IgD-negative memory B cell (primary cell): ENCODE data around the gene METTL13. TPM values are rescaled to one million over a fixed set of nuclear protein-coding genes. Genes with fewer than 3 reads are reported as not detected.

ENCODE experiments used
- H3K27ac Mint-ChIP-seq, 3 donors: one replicate each; pipeline ENCODE4 v1.8.0; 2020 to 2022; ENCODE audit warnings: mild to moderate bottlenecking in 3 of 3, mixed read lengths in 3 of 3, moderate library complexity in 1 of 3
- H3K27me3 Mint-ChIP-seq: one replicate; pipeline ENCODE4 v1.8.0; 2021; ENCODE audit warnings: mixed read lengths
- H3K36me3 Mint-ChIP-seq: one replicate; pipeline ENCODE4 v1.8.0; 2020; ENCODE audit warnings: mild to moderate bottlenecking, mixed read lengths
- H3K4me1 Mint-ChIP-seq, 3 donors: one replicate each; pipeline ENCODE4 v1.8.0; 2020 to 2022; ENCODE audit warnings: mixed read lengths in 3 of 3, mild to moderate bottlenecking in 1 of 3
- H3K4me3 Mint-ChIP-seq, 4 donors: one replicate each; pipeline ENCODE4 v1.8.0; 2020 to 2022; ENCODE audit warnings: mild to moderate bottlenecking in 4 of 4, mixed read lengths in 4 of 4, moderate library complexity in 3 of 4
- H3K9me3 Mint-ChIP-seq, 3 donors: one replicate each; pipeline ENCODE4 v1.8.0; 2020 to 2021; ENCODE audit warnings: mixed read lengths in 3 of 3, mild to moderate bottlenecking in 1 of 3
- polyA plus RNA-seq: library from polyadenylated mRNA; unstranded; fragments of 300-500 nt; fragmentation: Illumina TruSeq; gene quantifications from one replicate; pipeline ENCODE4 v1.2.3, GENCODE V29; 2021

METTL13 gene
- polyA plus RNA-seq, 1 donor from 2014 or later: 33.6 TPM

- no peak overlapping the region for H3K4me3 Mint-ChIP-seq
- H3K4me1 Mint-ChIP-seq: peaks cover 24 to 28% (median 28%) of the 10 kb centered on the region in 3 donors
- no peaks in the 10 kb centered on the region for H3K9me3 Mint-ChIP-seq
- peaks cover 2% of the 10 kb centered on the region for H3K36me3 Mint-ChIP-seq
- H3K27ac Mint-ChIP-seq: no peak overlapping the region
- H3K27me3 Mint-ChIP-seq: no peaks in the 10 kb centered on the region
These were observed 21.6 kb downstream of the METTL13 start for GRCh38 chr1:171803045-171803444.

- peaks cover 24 to 28% (median 28%) of the 10 kb centered on the region in 3 donors for H3K4me1 Mint-ChIP-seq
These were observed 22.1 kb downstream of the METTL13 start for GRCh38 chr1:171803461-171804022.

GRCh38 chr1:171805395-171806115, 24.1 kb downstream of the METTL13 start:
- Mint-ChIP-seq H3K4me1 (peaks cover 24 to 27% (median 26%) of the 10 kb centered on the region in 3 donors), H3K36me3 (peaks cover 4% of the 10 kb centered on the region), H3K4me3 (peak overlapping the region; percentile 18 to 81 (median 54)), H3K9me3 (no peaks in the 10 kb centered on the region), H3K27me3 (no peaks in the 10 kb centered on the region), H3K27ac (peak overlapping the region in 1 of 3 donors; percentile 88)

More at GRCh38 chr1:171803461-171804022, 22.1 kb downstream of the METTL13 start:
- Mint-ChIP-seq H3K36me3 (peaks cover 2% of the 10 kb centered on the region), H3K4me3 (no peak overlapping the region), H3K9me3 (no peaks in the 10 kb centered on the region), H3K27me3 (no peaks in the 10 kb centered on the region), H3K27ac (no peak overlapping the region)

GRCh38 chr1:171807556-171807955, 26.1 kb downstream of the METTL13 start:
- H3K27me3 Mint-ChIP-seq: no peaks in the 10 kb centered on the region
- peaks cover 23 to 27% (median 24%) of the 10 kb centered on the region in 3 donors for H3K4me1 Mint-ChIP-seq
- peak overlapping the region in 1 of 4 donors; percentile 19 for H3K4me3 Mint-ChIP-seq
- no peaks in the 10 kb centered on the region for H3K9me3 Mint-ChIP-seq
- peaks cover 4% of the 10 kb centered on the region for H3K36me3 Mint-ChIP-seq
- H3K27ac Mint-ChIP-seq: no peak overlapping the region

GRCh38 chr1:171809834-171810233, 28.4 kb downstream of the METTL13 start:
- Mint-ChIP-seq H3K27ac (no peak overlapping the region), H3K36me3 (peaks cover 4% of the 10 kb centered on the region), H3K27me3 (no peaks in the 10 kb centered on the region), H3K9me3 (no peaks in the 10 kb centered on the region), H3K4me3 (no peak overlapping the region), H3K4me1 (peaks cover 21 to 23% (median 21%) of the 10 kb centered on the region in 3 donors)

- Mint-ChIP-seq H3K9me3 (no peaks in the 10 kb centered on the region), H3K4me1 (peaks cover 7 to 11% (median 10%) of the 10 kb centered on the region in 3 donors), H3K27me3 (no peaks in the 10 kb centered on the region), H3K4me3 (no peak overlapping the region), H3K36me3 (peaks cover 6% of the 10 kb centered on the region), H3K27ac (no peak overlapping the region)
These were observed 30.2 kb downstream of the METTL13 start for GRCh38 chr1:171811672-171812071.

- no peaks in the 10 kb centered on the region for H3K9me3 Mint-ChIP-seq
- H3K4me1 Mint-ChIP-seq: no peaks in the 10 kb centered on the region
- H3K36me3 Mint-ChIP-seq: peaks cover 6% of the 10 kb centered on the region
- no peaks in the 10 kb centered on the region for H3K27me3 Mint-ChIP-seq
- no peak overlapping the region for H3K4me3 Mint-ChIP-seq
- no peak overlapping the region for H3K27ac Mint-ChIP-seq
These were observed 33.2 kb downstream of the METTL13 start for GRCh38 chr1:171814692-171815091.

- no peaks in the 10 kb centered on the region for H3K9me3 Mint-ChIP-seq
- H3K36me3 Mint-ChIP-seq: peaks cover 5% of the 10 kb centered on the region
- peak overlapping the region in 1 of 3 donors; percentile 23 for H3K27ac Mint-ChIP-seq
- H3K27me3 Mint-ChIP-seq: no peaks in the 10 kb centered on the region
- no peak overlapping the region for H3K4me3 Mint-ChIP-seq
- H3K4me1 Mint-ChIP-seq: no peaks in the 10 kb centered on the region
These were observed 34.9 kb downstream of the METTL13 start for GRCh38 chr1:171816300-171816901.

GRCh38 chr1:171817511-171818265, 36.2 kb downstream of the METTL13 start:
- Mint-ChIP-seq H3K4me1 (no peaks in the 10 kb centered on the region), H3K4me3 (no peak overlapping the region), H3K27me3 (no peaks in the 10 kb centered on the region), H3K9me3 (no peaks in the 10 kb centered on the region), H3K36me3 (peaks cover 5% of the 10 kb centered on the region), H3K27ac (no peak overlapping the region)

GRCh38 chr1:171819946-171820345, 38.5 kb downstream of the METTL13 start:
- no peaks in the 10 kb centered on the region for H3K4me1 Mint-ChIP-seq
- peaks cover 0 to 5% (median 2%) of the 10 kb centered on the region in 3 donors for H3K9me3 Mint-ChIP-seq
- no peak overlapping the region for H3K27ac Mint-ChIP-seq
- no peak overlapping the region for H3K4me3 Mint-ChIP-seq
- no peaks in the 10 kb centered on the region for H3K27me3 Mint-ChIP-seq
- H3K36me3 Mint-ChIP-seq: peaks cover 4% of the 10 kb centered on the region

GRCh38 chr1:171826973-171827372, 45.5 kb downstream of the METTL13 start:
- Mint-ChIP-seq H3K9me3 (peaks cover 18 to 34% (median 20%) of the 10 kb centered on the region in 3 donors), H3K27me3 (no peaks in the 10 kb centered on the region), H3K36me3 (peaks cover 9% of the 10 kb centered on the region), H3K4me1 (peaks cover 0 to 4% (median 3%) of the 10 kb centered on the region in 3 donors), H3K27ac (no peak overlapping the region), H3K4me3 (no peak overlapping the region)

- peaks cover 18 to 34% (median 20%) of the 10 kb centered on the region in 3 donors for H3K9me3 Mint-ChIP-seq
These were observed 47.3 kb downstream of the METTL13 start for GRCh38 chr1:171828794-171829193.

GRCh38 chr1:171833091-171833825, 51.8 kb downstream of the METTL13 start:
- Mint-ChIP-seq H3K4me1 (peaks cover 0 to 3% (median 0%) of the 10 kb centered on the region in 3 donors), H3K9me3 (peaks cover 2 to 6% (median 4%) of the 10 kb centered on the region in 3 donors), H3K36me3 (peaks cover 2% of the 10 kb centered on the region), H3K27me3 (no peaks in the 10 kb centered on the region), H3K27ac (no peak overlapping the region), H3K4me3 (no peak overlapping the region)

More at GRCh38 chr1:171828794-171829193, 47.3 kb downstream of the METTL13 start:
- Mint-ChIP-seq H3K4me1 (peaks cover 0 to 4% (median 3%) of the 10 kb centered on the region in 3 donors), H3K4me3 (no peak overlapping the region), H3K27me3 (no peaks in the 10 kb centered on the region), H3K36me3 (peaks cover 9% of the 10 kb centered on the region), H3K27ac (no peak overlapping the region)

- Mint-ChIP-seq H3K27ac (no peak overlapping the region), H3K9me3 (no peaks in the 10 kb centered on the region), H3K27me3 (no peaks in the 10 kb centered on the region), H3K36me3 (peaks cover 2% of the 10 kb centered on the region), H3K4me3 (no peak overlapping the region), H3K4me1 (no peaks in the 10 kb centered on the region)
These were observed 53.4 kb downstream of the METTL13 start for GRCh38 chr1:171834821-171835220.
